Measurements from ENCODE around the gene SIM1. TPM values are rescaled to one million over a fixed set of nuclear protein-coding genes. Genes with fewer than 3 reads are reported as not detected.

Gene SIM1
- total RNA-seq, 2 experiments from 2014 or later, result not detected

GRCh38 chr6:100347901-100348550, 116.7 kb downstream of the SIM1 start:
- H3K36me3 Mint-ChIP-seq, result no peaks in the 10 kb centered on the region
- H3K27me3 Mint-ChIP-seq, result no peaks in the 10 kb centered on the region
- CTCF ChIA-PET, result no interaction called here
- DNase-seq, result no peak
- intact Hi-C loops (cut with micrococcal nuclease), result no loop called here
- H3K4me1 Mint-ChIP-seq (ENCODE audit: low read depth), result no peaks in the 10 kb centered on the region
- H3K9me3 Mint-ChIP-seq, result no peaks in the 10 kb centered on the region
- no peak overlapping the region for H3K4me3 Mint-ChIP-seq
- POLR2A ChIA-PET, result no interaction called here
- no peak overlapping the region for H3K27ac Mint-ChIP-seq

- no peak overlapping the region for H3K4me3 Mint-ChIP-seq
- H3K36me3 Mint-ChIP-seq, result no peaks in the 10 kb centered on the region
- CTCF ChIA-PET, result no interaction called here
- no peaks in the 10 kb centered on the region for H3K27me3 Mint-ChIP-seq
- POLR2A ChIA-PET, result no interaction called here
- intact Hi-C loops (cut with micrococcal nuclease), result no loop called here
- H3K4me1 Mint-ChIP-seq (ENCODE audit: low read depth), result no peaks in the 10 kb centered on the region
- no peak for DNase-seq
- H3K27ac Mint-ChIP-seq, result no peak overlapping the region
- H3K9me3 Mint-ChIP-seq, result no peaks in the 10 kb centered on the region
Observed at GRCh38 chr6:100346828-100347227, 117.9 kb downstream of the SIM1 start.

DNA sequence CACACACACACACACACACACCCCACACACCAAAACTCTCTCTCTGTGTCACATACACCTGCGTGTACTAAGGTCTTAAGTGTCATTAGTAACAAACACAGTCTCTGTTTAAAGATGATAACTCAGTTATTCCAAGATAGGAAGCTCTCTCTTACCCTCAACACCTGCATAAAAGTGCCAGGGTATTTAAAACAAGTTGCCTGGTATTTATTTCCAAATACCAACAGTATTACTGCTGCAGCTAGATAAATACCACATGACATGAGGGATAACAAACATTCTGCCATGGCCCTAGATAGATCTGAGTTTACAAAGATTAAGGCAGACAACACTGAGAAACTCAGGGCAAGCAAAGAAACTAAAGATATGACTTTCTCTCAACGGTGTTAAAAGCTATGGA, 118.5 kb downstream of the SIM1 start:
- intact Hi-C loops (cut with micrococcal nuclease), result no loop called here
- Mint-ChIP-seq H3K4me1 (ENCODE audit: low read depth) (no peaks in the 10 kb centered on the region), H3K27me3 (no peaks in the 10 kb centered on the region), H3K27ac (no peak overlapping the region), H3K4me3 (no peak overlapping the region), H3K36me3 (no peaks in the 10 kb centered on the region), H3K9me3 (no peaks in the 10 kb centered on the region)
- no peak for DNase-seq
- ChIA-PET CTCF (no interaction called here), POLR2A (no interaction called here)

DNA sequence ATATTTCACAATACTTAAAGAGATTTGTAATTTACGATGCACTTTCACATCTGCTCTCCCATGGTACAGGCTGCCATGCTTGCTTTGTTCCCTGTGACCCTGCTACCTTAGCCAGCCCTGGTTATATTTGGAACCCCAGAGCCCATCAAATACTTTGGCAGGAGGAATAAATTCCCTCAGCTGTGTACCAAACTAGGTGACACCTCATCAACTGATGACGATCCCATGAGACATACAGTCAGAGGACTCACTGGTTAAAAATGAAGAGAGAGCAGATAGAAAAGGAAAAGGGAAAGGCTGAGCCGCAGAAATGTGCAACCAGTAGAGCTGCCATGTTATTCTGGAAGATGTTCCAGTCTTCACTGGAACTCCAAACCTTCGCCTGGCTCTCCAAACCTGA, 120.0 kb downstream of the SIM1 start:
- H3K27me3 Mint-ChIP-seq, result peaks cover 3% of the 10 kb centered on the region
- DNase-seq, result no peak
- H3K4me3 Mint-ChIP-seq, result no peak overlapping the region
- ChIA-PET CTCF (interaction anchor here (0.6 kb wide), 1 partner anchor 874 kb away, joined by 3 read pairs; no protein-coding TSS in a partner anchor), POLR2A (no interaction called here)
- H3K9me3 Mint-ChIP-seq, result no peaks in the 10 kb centered on the region
- intact Hi-C loops (cut with micrococcal nuclease), result no loop called here
- no peak overlapping the region for H3K27ac Mint-ChIP-seq
- H3K36me3 Mint-ChIP-seq, result no peaks in the 10 kb centered on the region
- no peaks in the 10 kb centered on the region for H3K4me1 Mint-ChIP-seq (ENCODE audit: low read depth)

DNA sequence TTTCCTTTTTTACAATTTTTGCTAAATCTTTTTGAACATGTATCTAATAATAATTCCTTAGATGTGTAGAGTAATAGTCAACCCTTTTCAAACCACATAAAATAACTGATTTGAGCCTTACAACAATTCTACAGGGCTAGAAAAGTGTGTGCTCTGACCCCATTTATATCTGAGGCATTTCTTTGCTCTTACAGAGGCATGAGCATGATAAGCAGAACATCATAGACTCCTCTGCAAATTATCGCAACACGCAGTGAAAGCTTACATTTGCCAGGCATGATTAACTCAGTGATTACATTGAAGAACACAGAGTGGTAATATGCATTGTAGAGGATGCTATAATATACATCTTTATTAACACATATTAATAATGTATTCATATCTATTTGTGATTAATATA, 120.4 kb downstream of the SIM1 start:
- Mint-ChIP-seq H3K36me3 (no peaks in the 10 kb centered on the region), H3K4me3 (no peak overlapping the region), H3K9me3 (no peaks in the 10 kb centered on the region), H3K27ac (no peak overlapping the region), H3K4me1 (ENCODE audit: low read depth) (no peaks in the 10 kb centered on the region), H3K27me3 (peaks cover 3% of the 10 kb centered on the region)
- ChIA-PET CTCF (interaction anchor here (0.6 kb wide), 1 partner anchor 873 kb away, joined by 3 read pairs; no protein-coding TSS in a partner anchor), POLR2A (no interaction called here)
- DNase-seq, result no peak
- intact Hi-C loops (cut with micrococcal nuclease), result no loop called here

GRCh38 chr6:100343316-100344077, 121.2 kb downstream of the SIM1 start:
- Mint-ChIP-seq H3K36me3 (no peaks in the 10 kb centered on the region), H3K9me3 (no peaks in the 10 kb centered on the region), H3K4me1 (ENCODE audit: low read depth) (no peaks in the 10 kb centered on the region), H3K27me3 (peaks cover 3% of the 10 kb centered on the region), H3K4me3 (no peak overlapping the region), H3K27ac (no peak overlapping the region)
- CTCF ChIA-PET, result no interaction called here
- intact Hi-C loops (cut with micrococcal nuclease), result no loop called here
- POLR2A ChIA-PET, result no interaction called here
- no peak for DNase-seq

DNA sequence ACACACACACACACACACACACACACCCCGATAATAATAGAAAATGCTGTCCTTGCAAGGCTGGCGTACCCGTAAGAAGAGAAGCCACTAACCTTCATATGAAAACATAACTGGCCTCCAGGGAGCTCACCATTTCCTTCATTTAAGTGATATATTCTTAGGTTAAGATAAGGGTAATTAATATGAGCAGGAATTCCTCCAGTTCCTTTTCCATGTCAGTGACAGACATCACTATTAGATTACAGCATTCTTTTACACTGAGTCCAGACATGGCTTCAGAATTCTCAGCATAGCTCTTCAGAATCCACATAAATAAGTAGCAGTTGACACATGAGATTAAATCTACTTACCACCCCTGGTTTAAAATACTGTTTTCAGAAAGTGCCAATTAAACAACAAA, 121.9 kb downstream of the SIM1 start:
- CTCF ChIA-PET, result no interaction called here
- no peak overlapping the region for H3K27ac Mint-ChIP-seq
- no peak for DNase-seq
- H3K9me3 Mint-ChIP-seq, result no peaks in the 10 kb centered on the region
- POLR2A ChIA-PET, result no interaction called here
- H3K4me3 Mint-ChIP-seq, result no peak overlapping the region
- intact Hi-C loops (cut with micrococcal nuclease), result no loop called here
- H3K27me3 Mint-ChIP-seq, result peaks cover 3% of the 10 kb centered on the region
- H3K36me3 Mint-ChIP-seq, result no peaks in the 10 kb centered on the region
- H3K4me1 Mint-ChIP-seq (ENCODE audit: low read depth), result no peaks in the 10 kb centered on the region

- POLR2A ChIA-PET, result no interaction called here
- CTCF ChIA-PET, result no interaction called here
- no peak for DNase-seq
- no peaks in the 10 kb centered on the region for H3K36me3 Mint-ChIP-seq
- no peak overlapping the region for H3K4me3 Mint-ChIP-seq
- H3K27me3 Mint-ChIP-seq, result peaks cover 3% of the 10 kb centered on the region
- H3K4me1 Mint-ChIP-seq (ENCODE audit: low read depth), result no peaks in the 10 kb centered on the region
- H3K9me3 Mint-ChIP-seq, result no peaks in the 10 kb centered on the region
- intact Hi-C loops (cut with micrococcal nuclease), result no loop called here
- no peak overlapping the region for H3K27ac Mint-ChIP-seq
Observed at GRCh38 chr6:100339574-100340255, 125.0 kb downstream of the SIM1 start.

- CTCF ChIA-PET, result no interaction called here
- Mint-ChIP-seq H3K4me3 (no peak overlapping the region), H3K9me3 (no peaks in the 10 kb centered on the region), H3K27me3 (peaks cover 3% of the 10 kb centered on the region), H3K36me3 (no peaks in the 10 kb centered on the region), H3K4me1 (ENCODE audit: low read depth) (no peaks in the 10 kb centered on the region), H3K27ac (no peak overlapping the region)
- POLR2A ChIA-PET, result no interaction called here
- intact Hi-C loops (cut with micrococcal nuclease), result no loop called here
- DNase-seq, result no peak
Observed at GRCh38 chr6:100338090-100338489, 126.6 kb downstream of the SIM1 start.

- POLR2A ChIA-PET, result no interaction called here
Observed at GRCh38 chr6:100336876-100337275, 127.8 kb downstream of the SIM1 start.

GRCh38 chr6:100335991-100336390, 128.7 kb downstream of the SIM1 start:
- POLR2A ChIA-PET, result no interaction called here
- Mint-ChIP-seq H3K27me3 (peaks cover 3% of the 10 kb centered on the region), H3K36me3 (no peaks in the 10 kb centered on the region), H3K27ac (no peak overlapping the region), H3K4me1 (ENCODE audit: low read depth) (no peaks in the 10 kb centered on the region), H3K4me3 (no peak overlapping the region), H3K9me3 (peaks cover 1% of the 10 kb centered on the region)
- no peak for DNase-seq
- intact Hi-C loops (cut with micrococcal nuclease), result no loop called here
- CTCF ChIA-PET, result no interaction called here

More at GRCh38 chr6:100336876-100337275, 127.8 kb downstream of the SIM1 start:
- Mint-ChIP-seq H3K36me3 (no peaks in the 10 kb centered on the region), H3K27ac (no peak overlapping the region), H3K4me3 (no peak overlapping the region), H3K27me3 (peaks cover 3% of the 10 kb centered on the region), H3K9me3 (no peaks in the 10 kb centered on the region), H3K4me1 (ENCODE audit: low read depth) (no peaks in the 10 kb centered on the region)
- CTCF ChIA-PET, result no interaction called here
- intact Hi-C loops (cut with micrococcal nuclease), result no loop called here
- DNase-seq, result no peak

All from activated CD4-positive, alpha-beta memory T cell treated with anti-CD3 and anti-CD28 coated beads for 36 hours (primary cell).